Right atrium auricular region (tissue), 2 donors: Measurements from ENCODE around the gene CNGA3. TPM values are rescaled to one million over a fixed set of nuclear protein-coding genes. Genes with fewer than 3 reads are reported as not detected.
"Not testable (repeated sequence)": the region's sequence is repeated elsewhere in the genome, so short reads cannot be mapped to it uniquely, and the experiment has no call there.

Experiments used
- DNase-seq: peaks from one replicate; pipeline ENCODE4 v3.0.0-alpha.2; 2019; ENCODE audit warnings: low spot score
- H3K27ac ChIP-seq, 2 donors: fragments of 200-600 bp; sonication (generic); 1 replicate in 1 of 2; 2 replicates in 1 of 2; pipeline ENCODE4 v1.5.1; 2016 to 2019
- H3K27me3 ChIP-seq, 2 donors: fragments of 200-600 bp; sonication (generic); one replicate each; pipeline versions ENCODE4 v1.5.1 to v1.6.0; 2017 to 2019
- H3K36me3 ChIP-seq: fragments of 200-600 bp; sonication (generic); one replicate; pipeline ENCODE4 v1.5.1; 2016
- H3K4me1 ChIP-seq, 2 donors: fragments of 200-600 bp; sonication (generic); one replicate each; pipeline versions ENCODE4 v1.5.1 to v1.6.0; 2017 to 2019
- H3K4me3 ChIP-seq, 2 donors: fragments of 200-600 bp; sonication (generic); 1 replicate in 1 of 2; 2 replicates in 1 of 2; pipeline ENCODE4 v1.5.1; 2017 to 2019; ENCODE audit warnings: mild to moderate bottlenecking in 1 of 2, moderate library complexity in 1 of 2
- H3K9me3 ChIP-seq, 2 donors: fragments of 200-600 bp; sonication (generic); one replicate each; pipeline ENCODE4 v1.5.1; 2019
- total RNA-seq, 2 donors: library from RNA; depleted of rRNA; stranded (reverse); fragments of >200 nt; gene quantifications; one replicate each; pipeline ENCODE4 v1.1.0, GENCODE V29; 2016
- TF ChIP-seq, protein P1 (sequence below), 2 donors: fragments of 200-600 bp; sonication (generic); IDR thresholded peaks; one replicate each; pipeline ENCODE4 v1.5.1; 2019; ENCODE audit warnings: antibody characterized with exemption in 2 of 2

Gene CNGA3
- total RNA-seq, 2 donors from 2014 or later = not detected

DNA sequence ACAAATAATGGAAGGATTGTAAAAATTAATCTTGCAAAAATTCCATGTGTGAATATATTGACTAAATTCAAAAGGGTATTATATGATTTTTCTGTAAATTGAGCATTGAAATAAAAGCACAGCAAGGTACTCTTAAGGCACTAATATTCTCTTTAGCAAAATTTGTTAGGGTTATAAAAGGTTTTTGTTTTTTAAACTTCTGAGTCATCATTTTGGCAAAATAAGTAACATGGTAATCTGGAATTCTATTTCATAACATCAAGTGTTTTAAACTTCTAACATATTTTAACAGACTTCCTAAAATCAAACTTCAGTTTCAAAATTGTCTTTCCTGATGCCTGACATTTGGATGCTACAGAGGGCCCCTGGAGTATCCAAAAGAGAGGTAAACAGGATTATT is 85.9 kb downstream of the CNGA3 start:
- no peaks in the 10 kb centered on the region for H3K27me3 ChIP-seq
- TF ChIP-seq, protein P1, sequence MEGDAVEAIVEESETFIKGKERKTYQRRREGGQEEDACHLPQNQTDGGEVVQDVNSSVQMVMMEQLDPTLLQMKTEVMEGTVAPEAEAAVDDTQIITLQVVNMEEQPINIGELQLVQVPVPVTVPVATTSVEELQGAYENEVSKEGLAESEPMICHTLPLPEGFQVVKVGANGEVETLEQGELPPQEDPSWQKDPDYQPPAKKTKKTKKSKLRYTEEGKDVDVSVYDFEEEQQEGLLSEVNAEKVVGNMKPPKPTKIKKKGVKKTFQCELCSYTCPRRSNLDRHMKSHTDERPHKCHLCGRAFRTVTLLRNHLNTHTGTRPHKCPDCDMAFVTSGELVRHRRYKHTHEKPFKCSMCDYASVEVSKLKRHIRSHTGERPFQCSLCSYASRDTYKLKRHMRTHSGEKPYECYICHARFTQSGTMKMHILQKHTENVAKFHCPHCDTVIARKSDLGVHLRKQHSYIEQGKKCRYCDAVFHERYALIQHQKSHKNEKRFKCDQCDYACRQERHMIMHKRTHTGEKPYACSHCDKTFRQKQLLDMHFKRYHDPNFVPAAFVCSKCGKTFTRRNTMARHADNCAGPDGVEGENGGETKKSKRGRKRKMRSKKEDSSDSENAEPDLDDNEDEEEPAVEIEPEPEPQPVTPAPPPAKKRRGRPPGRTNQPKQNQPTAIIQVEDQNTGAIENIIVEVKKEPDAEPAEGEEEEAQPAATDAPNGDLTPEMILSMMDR (IDR thresholded peaks at IDR 0.05) = no peak
- DNase-seq = no peak
- no peaks in the 10 kb centered on the region for H3K4me1 ChIP-seq
- H3K27ac ChIP-seq = no peak overlapping the region
- H3K36me3 ChIP-seq = no peaks in the 10 kb centered on the region
- H3K4me3 ChIP-seq = no peak overlapping the region
- peaks cover 0 to 9% of the 10 kb centered on the region in 2 donors for H3K9me3 ChIP-seq

GRCh38 chr2:98433363-98433964 is 87.2 kb downstream of the CNGA3 start:
- Histone ChIP-seq H3K36me3 (no peaks in the 10 kb centered on the region), H3K27me3 (no peaks in the 10 kb centered on the region), H3K9me3 (peaks cover 0 to 9% of the 10 kb centered on the region in 2 donors), H3K4me3 (no peak overlapping the region), H3K27ac (no peak overlapping the region), H3K4me1 (no peaks in the 10 kb centered on the region)
- TF ChIP-seq, protein P1 (IDR thresholded peaks at IDR 0.05) = no peak
- no peak for DNase-seq

DNA sequence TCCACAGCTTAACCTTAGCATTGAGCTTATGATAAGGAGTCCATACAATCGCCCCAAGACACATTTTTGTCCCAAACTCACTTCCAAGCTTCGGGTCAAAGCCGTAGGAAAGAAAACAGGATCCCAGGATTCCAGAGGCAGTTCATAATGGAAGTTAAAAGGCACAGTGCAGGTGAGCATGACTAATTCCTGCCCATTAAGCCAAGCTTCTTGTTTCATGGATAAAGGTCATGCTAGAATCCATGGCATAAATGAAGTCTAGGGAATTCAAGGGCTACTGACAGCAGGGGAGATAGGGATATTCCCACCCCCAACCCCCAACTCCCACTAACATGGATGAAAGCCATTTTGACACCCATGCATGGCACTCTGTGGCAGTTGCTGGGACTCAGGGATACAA is 88.2 kb downstream of the CNGA3 start:
- Histone ChIP-seq H3K36me3 (no peaks in the 10 kb centered on the region), H3K4me3 (no peak overlapping the region), H3K27me3 (no peaks in the 10 kb centered on the region), H3K27ac (no peak overlapping the region), H3K9me3 (peaks cover 0 to 17% of the 10 kb centered on the region in 2 donors), H3K4me1 (no peaks in the 10 kb centered on the region)
- no peak for DNase-seq
- TF ChIP-seq, protein P1 (IDR thresholded peaks at IDR 0.05) = no peak

DNA sequence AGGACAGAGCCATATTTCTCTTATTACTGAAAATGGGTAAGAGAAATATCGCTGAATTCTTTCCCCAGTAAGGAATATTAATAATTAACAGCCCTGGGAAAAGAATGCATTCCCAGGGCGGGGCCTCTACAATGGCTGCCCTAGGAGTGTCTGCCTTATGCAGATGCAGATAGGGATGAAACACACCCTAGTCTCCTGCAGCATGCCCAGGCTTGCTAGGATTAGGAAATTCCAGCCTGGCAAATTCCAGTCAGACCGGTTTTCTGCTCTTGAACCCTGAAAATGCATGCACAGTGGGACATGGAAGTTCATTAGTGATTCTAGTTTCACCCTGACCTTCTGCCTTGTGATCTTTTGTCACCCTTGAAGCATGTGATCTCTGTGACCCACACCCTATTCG is 89.4 kb downstream of the CNGA3 start:
- H3K27me3 ChIP-seq, H3K4me3 ChIP-seq, H3K4me1 ChIP-seq, DNase-seq, H3K36me3 ChIP-seq, H3K27ac ChIP-seq: not testable (repeated sequence)
- peaks cover 0 to 22% of the 10 kb centered on the region in 2 donors for H3K9me3 ChIP-seq

- no peaks in the 10 kb centered on the region for H3K4me1 ChIP-seq
- no peaks in the 10 kb centered on the region for H3K27me3 ChIP-seq
- peaks cover 0 to 22% of the 10 kb centered on the region in 2 donors for H3K9me3 ChIP-seq
- no peaks in the 10 kb centered on the region for H3K36me3 ChIP-seq
- H3K27ac ChIP-seq = no peak overlapping the region
- H3K4me3 ChIP-seq = no peak overlapping the region
- TF ChIP-seq, protein P1 (IDR thresholded peaks at IDR 0.05) = no peak
- DNase-seq = no peak
Observed at GRCh38 chr2:98436734-98437133, 90.5 kb downstream of the CNGA3 start.

DNA sequence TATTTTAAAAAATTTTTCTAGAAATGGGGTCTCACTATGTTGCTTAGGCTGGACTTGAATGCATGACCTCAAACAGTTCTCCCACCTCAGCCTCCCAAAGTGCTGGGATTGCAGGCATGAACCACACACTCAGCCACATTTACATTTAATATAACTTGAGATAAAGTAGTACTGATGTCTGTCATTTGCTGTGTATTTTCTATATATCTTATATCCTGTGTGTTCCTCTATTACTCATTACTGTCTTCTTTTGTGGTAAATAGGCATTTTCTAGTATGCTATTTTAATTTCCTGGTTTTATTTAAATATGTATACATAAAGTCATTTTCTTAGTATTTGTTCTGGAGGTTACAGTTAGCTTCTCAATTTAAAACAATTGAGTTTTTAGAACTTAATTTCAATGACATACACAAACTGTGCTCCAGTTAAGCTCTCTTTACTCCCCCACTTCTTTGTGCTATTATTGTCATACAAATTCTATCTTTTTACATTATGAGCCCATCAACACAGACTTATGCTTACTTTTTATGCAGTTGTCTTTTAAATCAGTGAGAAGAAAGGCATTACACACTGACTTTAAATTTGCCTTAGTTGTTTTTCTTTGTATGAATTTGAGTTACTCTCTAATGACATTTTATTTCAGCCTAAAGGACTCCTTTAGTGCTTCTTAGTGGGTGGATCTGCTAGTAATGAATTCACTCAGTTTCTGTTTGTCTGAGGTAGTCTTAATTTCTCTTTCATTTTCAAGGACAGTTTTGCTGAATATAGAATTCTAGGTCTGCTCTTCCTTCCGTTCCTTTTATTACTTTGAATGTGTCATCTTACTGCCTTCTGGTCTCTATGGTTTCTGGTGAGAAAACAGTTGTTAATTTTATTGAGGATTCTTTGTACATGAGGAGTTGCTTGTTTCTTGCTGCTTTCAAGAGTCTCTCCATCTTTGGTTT is 92.2 kb downstream of the CNGA3 start:
- Histone ChIP-seq H3K27me3 (no peaks in the 10 kb centered on the region), H3K36me3 (no peaks in the 10 kb centered on the region), H3K4me1 (no peaks in the 10 kb centered on the region), H3K9me3 (peaks cover 0 to 14% of the 10 kb centered on the region in 2 donors), H3K27ac (no peak overlapping the region), H3K4me3 (no peak overlapping the region)
- TF ChIP-seq, protein P1 (IDR thresholded peaks at IDR 0.05) = no peak
- DNase-seq = no peak
